H9 (cell line): ENCODE results near the gene MFSD11. TPM values are rescaled to one million over a fixed set of nuclear protein-coding genes. Genes with fewer than 3 reads are reported as not detected.

ENCODE experiments used
- DNase-seq: peaks from one replicate; pipeline ENCODE4 v3.0.0-alpha.2; 2017
- H2AFZ ChIP-seq: one replicate; pipeline ENCODE4 v1.6.1; 2013; ENCODE audit warnings: mild to moderate bottlenecking, low read length, control low read depth, moderate library complexity
- H2AK5ac ChIP-seq: 2 replicates; pipeline ENCODE4 v1.6.1; 2013; ENCODE audit warnings: low read length, control low read depth, mixed read lengths; ENCODE audit not compliant: insufficient read length
- H2BK120ac ChIP-seq: one replicate; pipeline ENCODE4 v1.6.1; 2013; ENCODE audit warnings: low read depth, mild to moderate bottlenecking, low read length, control low read depth, inconsistent platforms; ENCODE audit not compliant: poor library complexity, severe bottlenecking
- H2BK12ac ChIP-seq: 2 replicates; pipeline ENCODE4 v1.6.1; 2013; ENCODE audit warnings: low read length, control low read depth, mixed read lengths, low read depth; ENCODE audit not compliant: insufficient read length
- H2BK15ac ChIP-seq: 2 replicates; pipeline ENCODE4 v1.6.1; 2013; ENCODE audit warnings: low read depth, low read length, control low read depth
- H2BK20ac ChIP-seq: one replicate; pipeline ENCODE4 v1.6.1; 2013; ENCODE audit warnings: low read depth, mild to moderate bottlenecking, low read length, control low read depth, inconsistent platforms; ENCODE audit not compliant: poor library complexity, severe bottlenecking
- H2BK5ac ChIP-seq: 2 replicates; pipeline ENCODE4 v1.6.1; 2013; ENCODE audit warnings: low read length, control low read depth, mixed read lengths; ENCODE audit not compliant: insufficient read length
- H3K14ac ChIP-seq: 2 replicates; pipeline ENCODE4 v1.6.1; 2013; ENCODE audit warnings: low read length, control low read depth; ENCODE audit not compliant: insufficient read depth
- H3K18ac ChIP-seq: 2 replicates; pipeline ENCODE4 v1.6.1; 2013; ENCODE audit warnings: low read depth, mild to moderate bottlenecking, mixed read lengths, low read length, control low read depth; ENCODE audit not compliant: insufficient read length
- H3K23ac ChIP-seq: 2 replicates; pipeline ENCODE4 v1.6.1; 2013; ENCODE audit warnings: low read length, control low read depth, mixed read lengths, low read depth; ENCODE audit not compliant: insufficient read length
- H3K23me2 ChIP-seq: 2 replicates; pipeline ENCODE4 v1.6.1; 2013; ENCODE audit warnings: low read depth, mild to moderate bottlenecking, mixed read lengths, low read length, control low read depth; ENCODE audit not compliant: insufficient read length, poor library complexity, severe bottlenecking
- H3K27ac ChIP-seq: 2 replicates; pipeline ENCODE4 v1.5.1; 2013; ENCODE audit warnings: low read length, control low read depth, mixed read lengths, low read depth; ENCODE audit not compliant: insufficient read length
- H3K27me3 ChIP-seq: 2 replicates; pipeline ENCODE4 v1.6.1; 2013; ENCODE audit warnings: low read length, control low read depth, inconsistent platforms; ENCODE audit not compliant: insufficient read depth
- H3K4ac ChIP-seq: 2 replicates; pipeline ENCODE4 v1.6.1; 2013; ENCODE audit warnings: low read depth, mild to moderate bottlenecking, control low read depth, inconsistent platforms, low read length, moderate library complexity
- H3K4me1 ChIP-seq: 2 replicates; pipeline ENCODE4 v1.6.1; 2013; ENCODE audit warnings: low read length, control low read depth, inconsistent platforms; ENCODE audit not compliant: insufficient read depth
- H3K4me2 ChIP-seq: 2 replicates; pipeline ENCODE4 v1.6.1; 2013; ENCODE audit warnings: low read length, control low read depth, mixed read lengths; ENCODE audit not compliant: insufficient read length, insufficient read depth
- H3K56ac ChIP-seq: 2 replicates; pipeline ENCODE4 v1.6.1; 2013; ENCODE audit warnings: low read depth, mild to moderate bottlenecking, mixed read lengths, low read length, control low read depth; ENCODE audit not compliant: insufficient read length
- H3K79me1 ChIP-seq: 2 replicates; pipeline ENCODE4 v1.6.1; 2013; ENCODE audit warnings: low read depth, mild to moderate bottlenecking, moderate library complexity, low read length, control low read depth, inconsistent platforms; ENCODE audit not compliant: insufficient read depth, poor library complexity, severe bottlenecking
- H3K79me2 ChIP-seq: 2 replicates; pipeline ENCODE4 v1.6.1; 2013; ENCODE audit warnings: low read length, control low read depth, inconsistent platforms; ENCODE audit not compliant: insufficient read depth
- H3K9ac ChIP-seq: 2 replicates; pipeline ENCODE4 v1.6.1; 2013; ENCODE audit warnings: low read length, control low read depth, mixed read lengths; ENCODE audit not compliant: insufficient read length; ENCODE audit errors: extremely low read depth
- H3K9me3 ChIP-seq: one replicate; pipeline ENCODE4 v1.6.1; 2013; ENCODE audit warnings: low read depth, low read length, inconsistent platforms; ENCODE audit not compliant: control insufficient read depth
- H3T11ph ChIP-seq: one replicate; pipeline ENCODE4 v1.6.1; 2013; ENCODE audit warnings: mild to moderate bottlenecking, low read length, control low read depth, inconsistent platforms
- H4K20me1 ChIP-seq: one replicate; pipeline ENCODE4 v1.6.1; 2013; ENCODE audit not compliant: control insufficient read depth, insufficient read length, insufficient read depth
- H4K5ac ChIP-seq: 2 replicates; pipeline ENCODE4 v1.6.1; 2013; ENCODE audit warnings: low read depth, mild to moderate bottlenecking, mixed read lengths, low read length, control low read depth; ENCODE audit not compliant: insufficient read length
- H4K8ac ChIP-seq: replicated peaks from 2 replicates; pipeline ENCODE4 v1.6.1; 2013; ENCODE audit warnings: low read length, control low read depth, mixed read lengths, low read depth; ENCODE audit not compliant: insufficient read length
- H4K91ac ChIP-seq: 2 replicates; pipeline ENCODE4 v1.6.1; 2013; ENCODE audit warnings: low read depth, mild to moderate bottlenecking, moderate library complexity, mixed read lengths, low read length, control low read depth; ENCODE audit not compliant: insufficient read length
- H3K27ac Mint-ChIP-seq, 3 experiments: 2 replicates in 2 of 3; 3 replicates in 1 of 3; pipeline ENCODE4 v1.8.0; 2020 to 2021; ENCODE audit warnings: mixed read lengths in 3 of 3, mild to moderate bottlenecking in 1 of 3, moderate library complexity in 1 of 3
- H3K27me3 Mint-ChIP-seq: 2 replicates; pipeline ENCODE4 v1.8.0; 2021; ENCODE audit warnings: low read depth, mild to moderate bottlenecking, moderate library complexity, mixed read lengths
- H3K36me3 Mint-ChIP-seq, 3 experiments: 2 replicates in 2 of 3; 3 replicates in 1 of 3; pipeline ENCODE4 v1.8.0; 2020 to 2021; ENCODE audit warnings: low read depth in 3 of 3, mixed read lengths in 3 of 3; ENCODE audit not compliant: insufficient read depth in 1 of 3
- H3K4me1 Mint-ChIP-seq, 2 experiments: 2 replicates each; pipeline ENCODE4 v1.8.0; 2020; ENCODE audit warnings: mixed read lengths in 2 of 2
- H3K4me3 Mint-ChIP-seq, 2 experiments: 2 replicates in 1 of 2; 3 replicates in 1 of 2; pipeline ENCODE4 v1.8.0; 2020 to 2021; ENCODE audit warnings: mild to moderate bottlenecking in 2 of 2, mixed read lengths in 2 of 2, moderate library complexity in 1 of 2
- H3K9me3 Mint-ChIP-seq, 2 experiments: 2 replicates in 1 of 2; 3 replicates in 1 of 2; pipeline ENCODE4 v1.8.0; 2020; ENCODE audit warnings: mild to moderate bottlenecking in 2 of 2, mixed read lengths in 2 of 2, moderate library complexity in 1 of 2
- WGBS: extraction: QIAGEN DNeasy Blood & Tissue Kit; methylation state at CpG from one replicate; pipeline ENCODE4 v1.1.7; 2013; ENCODE audit warnings: missing lambda C conversion rate, low lambda C conversion rate, mixed read lengths; ENCODE audit not compliant: insufficient read length; ENCODE audit errors: extremely low coverage; 5-methylcytosine and 5-hydroxymethylcytosine counted together
- total RNA-seq: library from RNA; stranded (reverse); gene quantifications from 2 replicates; pipeline ENCODE4 v1.2.1, GENCODE V29; 2021
- TF ChIP-seq, protein P1 (sequence below): fragments of 200-600 bp; sonication (generic); conservative IDR thresholded peaks from 3 replicates; pipeline ENCODE4 v1.8.0; 2021; ENCODE audit warnings: antibody characterized with exemption, mild to moderate bottlenecking

MFSD11 gene
- total RNA-seq, 1 experiment from 2014 or later: 19.9 TPM

DNA sequence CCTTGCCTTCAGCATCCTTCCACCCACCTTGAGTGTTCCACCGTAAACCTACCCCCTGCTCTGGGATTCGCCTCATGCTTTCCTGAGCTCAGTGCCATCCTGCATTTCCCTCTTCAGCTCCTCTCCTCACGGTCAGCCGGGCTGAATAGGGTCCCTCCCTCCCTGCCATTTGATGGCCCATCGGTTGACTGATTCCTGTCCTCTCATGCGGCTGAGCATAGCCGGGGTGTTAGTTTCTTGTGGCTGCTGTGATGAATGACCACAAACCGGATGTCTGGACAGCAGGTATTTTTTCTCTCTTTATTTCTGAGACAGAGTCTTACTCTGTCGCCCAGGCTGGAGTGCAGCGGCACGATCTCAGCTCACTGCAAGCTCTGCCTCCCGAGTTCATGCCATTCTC is 86.2 kb downstream of the MFSD11 start:
- Mint-ChIP-seq H3K4me1 (peaks cover 0 to 8% of the 10 kb centered on the region in 2 experiments; a peak in 3 of 4 replicates), H3K27me3 (peaks cover 7% of the 10 kb centered on the region), H3K27ac (peak overlapping the region in 1 of 3 experiments; percentile 28; a peak in 2 of 7 replicates), H3K9me3 (no peaks in the 10 kb centered on the region), H3K36me3 (no peaks in the 10 kb centered on the region), H3K4me3 (no peak overlapping the region; a peak in 1 of 5 replicates)
- Histone ChIP-seq H2AK5ac (no peak overlapping the region), H3K18ac (no peak overlapping the region), H4K91ac (no peak overlapping the region), H2AFZ (no peak overlapping the region), H3K4me2 (no peak overlapping the region), H3K14ac (no peak overlapping the region), H2BK15ac (no peak overlapping the region), H3K56ac (no peak overlapping the region), H2BK5ac (no peak overlapping the region), H3T11ph (no peak overlapping the region), H3K4ac (no peak overlapping the region), H3K27ac (no peak overlapping the region), H3K79me1 (no peaks in the 10 kb centered on the region), H2BK20ac (no peak overlapping the region), H4K20me1 (no peaks in the 10 kb centered on the region), H3K27me3 (no peaks in the 10 kb centered on the region), H4K8ac (no peak overlapping the region), H4K5ac (no peak overlapping the region), H3K23me2 (no peaks in the 10 kb centered on the region), H2BK120ac (no peak overlapping the region), H3K79me2 (no peaks in the 10 kb centered on the region), H3K9me3 (no peaks in the 10 kb centered on the region), H2BK12ac (no peak overlapping the region), H3K9ac (no peak overlapping the region), H3K23ac (no peak overlapping the region), H3K4me1 (no peaks in the 10 kb centered on the region; the same call in 1 of the 2 replicates)
- TF ChIP-seq, protein P1, sequence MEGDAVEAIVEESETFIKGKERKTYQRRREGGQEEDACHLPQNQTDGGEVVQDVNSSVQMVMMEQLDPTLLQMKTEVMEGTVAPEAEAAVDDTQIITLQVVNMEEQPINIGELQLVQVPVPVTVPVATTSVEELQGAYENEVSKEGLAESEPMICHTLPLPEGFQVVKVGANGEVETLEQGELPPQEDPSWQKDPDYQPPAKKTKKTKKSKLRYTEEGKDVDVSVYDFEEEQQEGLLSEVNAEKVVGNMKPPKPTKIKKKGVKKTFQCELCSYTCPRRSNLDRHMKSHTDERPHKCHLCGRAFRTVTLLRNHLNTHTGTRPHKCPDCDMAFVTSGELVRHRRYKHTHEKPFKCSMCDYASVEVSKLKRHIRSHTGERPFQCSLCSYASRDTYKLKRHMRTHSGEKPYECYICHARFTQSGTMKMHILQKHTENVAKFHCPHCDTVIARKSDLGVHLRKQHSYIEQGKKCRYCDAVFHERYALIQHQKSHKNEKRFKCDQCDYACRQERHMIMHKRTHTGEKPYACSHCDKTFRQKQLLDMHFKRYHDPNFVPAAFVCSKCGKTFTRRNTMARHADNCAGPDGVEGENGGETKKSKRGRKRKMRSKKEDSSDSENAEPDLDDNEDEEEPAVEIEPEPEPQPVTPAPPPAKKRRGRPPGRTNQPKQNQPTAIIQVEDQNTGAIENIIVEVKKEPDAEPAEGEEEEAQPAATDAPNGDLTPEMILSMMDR: no peak
- DNase-seq: no peak
- WGBS: no CpG with 5 or more reads among the region's 12 CpGs
